Mammary epithelial cell (primary cell): ENCODE measurements around the gene FAM72B.
"Not testable (repeated sequence)": the region's sequence is repeated elsewhere in the genome, so short reads cannot be mapped to it uniquely, and the experiment has no call there.

Experiments used
- EZH2 ChIP-seq: IDR thresholded peaks from 2 replicates; pipeline ENCODE4 v1.6.1; 2012; ENCODE audit warnings: low read length, inconsistent platforms, borderline replicate concordance
- TF ChIP-seq, protein P1 (sequence below), 2 donors: IDR thresholded peaks in 1 of 2; conservative IDR thresholded peaks in 1 of 2; 2 replicates each; pipeline ENCODE4 v1.5.1; 2011 to 2012; ENCODE audit warnings: inconsistent platforms in 2 of 2, low read length in 2 of 2, mild to moderate bottlenecking in 2 of 2, control low read depth in 1 of 2, low read depth in 1 of 2; ENCODE audit not compliant: insufficient read depth in 1 of 2; ENCODE audit errors: extremely low read depth in 1 of 2

DNA sequence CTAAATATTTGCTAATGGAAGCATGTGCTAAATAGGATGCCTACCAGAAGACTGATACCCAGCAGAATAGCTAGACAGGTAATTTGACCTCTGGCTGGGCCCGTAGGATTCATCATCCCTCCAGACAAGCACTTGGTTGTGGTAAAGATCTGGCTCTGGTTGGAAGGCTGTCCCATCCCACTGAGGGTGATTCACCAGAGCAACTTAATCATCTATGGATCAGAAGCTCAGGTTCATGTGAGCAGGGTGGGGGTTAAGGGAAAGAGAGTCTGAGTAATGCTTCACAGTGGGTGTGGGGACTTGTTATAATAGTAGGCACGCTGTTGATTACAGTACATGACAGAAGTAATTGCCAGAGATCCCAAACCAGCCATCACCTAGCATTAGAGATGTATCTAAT lies 26.5 kb downstream of the FAM72B start:
- TF ChIP-seq, protein P1, sequence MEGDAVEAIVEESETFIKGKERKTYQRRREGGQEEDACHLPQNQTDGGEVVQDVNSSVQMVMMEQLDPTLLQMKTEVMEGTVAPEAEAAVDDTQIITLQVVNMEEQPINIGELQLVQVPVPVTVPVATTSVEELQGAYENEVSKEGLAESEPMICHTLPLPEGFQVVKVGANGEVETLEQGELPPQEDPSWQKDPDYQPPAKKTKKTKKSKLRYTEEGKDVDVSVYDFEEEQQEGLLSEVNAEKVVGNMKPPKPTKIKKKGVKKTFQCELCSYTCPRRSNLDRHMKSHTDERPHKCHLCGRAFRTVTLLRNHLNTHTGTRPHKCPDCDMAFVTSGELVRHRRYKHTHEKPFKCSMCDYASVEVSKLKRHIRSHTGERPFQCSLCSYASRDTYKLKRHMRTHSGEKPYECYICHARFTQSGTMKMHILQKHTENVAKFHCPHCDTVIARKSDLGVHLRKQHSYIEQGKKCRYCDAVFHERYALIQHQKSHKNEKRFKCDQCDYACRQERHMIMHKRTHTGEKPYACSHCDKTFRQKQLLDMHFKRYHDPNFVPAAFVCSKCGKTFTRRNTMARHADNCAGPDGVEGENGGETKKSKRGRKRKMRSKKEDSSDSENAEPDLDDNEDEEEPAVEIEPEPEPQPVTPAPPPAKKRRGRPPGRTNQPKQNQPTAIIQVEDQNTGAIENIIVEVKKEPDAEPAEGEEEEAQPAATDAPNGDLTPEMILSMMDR (conservative IDR thresholded peaks at IDR 0.05 in 1 of 2, IDR thresholded peaks at IDR 0.05 in 1 of 2; ENCODE audit: extremely low read depth in 1 of 2, insufficient read depth in 1 of 2, low read depth in 1 of 2, low read length in 2 of 2) = not testable (repeated sequence)
- not testable (repeated sequence) for TF ChIP-seq EZH2
